H9 (cell line): ENCODE results near the gene DIAPH2. TPM values are rescaled to one million over a fixed set of nuclear protein-coding genes. Genes with fewer than 3 reads are reported as not detected.

ENCODE experiments used
- DNase-seq: peaks from one replicate; pipeline ENCODE4 v3.0.0-alpha.2; 2017
- H2AFZ ChIP-seq: one replicate; pipeline ENCODE4 v1.6.1; 2013; ENCODE audit warnings: mild to moderate bottlenecking, low read length, control low read depth, moderate library complexity
- H2AK5ac ChIP-seq: 2 replicates; pipeline ENCODE4 v1.6.1; 2013; ENCODE audit warnings: low read length, control low read depth, mixed read lengths; ENCODE audit not compliant: insufficient read length
- H2BK120ac ChIP-seq: one replicate; pipeline ENCODE4 v1.6.1; 2013; ENCODE audit warnings: low read depth, mild to moderate bottlenecking, low read length, control low read depth, inconsistent platforms; ENCODE audit not compliant: poor library complexity, severe bottlenecking
- H2BK12ac ChIP-seq: 2 replicates; pipeline ENCODE4 v1.6.1; 2013; ENCODE audit warnings: low read length, control low read depth, mixed read lengths, low read depth; ENCODE audit not compliant: insufficient read length
- H2BK15ac ChIP-seq: 2 replicates; pipeline ENCODE4 v1.6.1; 2013; ENCODE audit warnings: low read depth, low read length, control low read depth
- H2BK20ac ChIP-seq: one replicate; pipeline ENCODE4 v1.6.1; 2013; ENCODE audit warnings: low read depth, mild to moderate bottlenecking, low read length, control low read depth, inconsistent platforms; ENCODE audit not compliant: poor library complexity, severe bottlenecking
- H2BK5ac ChIP-seq: 2 replicates; pipeline ENCODE4 v1.6.1; 2013; ENCODE audit warnings: low read length, control low read depth, mixed read lengths; ENCODE audit not compliant: insufficient read length
- H3K14ac ChIP-seq: 2 replicates; pipeline ENCODE4 v1.6.1; 2013; ENCODE audit warnings: low read length, control low read depth; ENCODE audit not compliant: insufficient read depth
- H3K18ac ChIP-seq: 2 replicates; pipeline ENCODE4 v1.6.1; 2013; ENCODE audit warnings: low read depth, mild to moderate bottlenecking, mixed read lengths, low read length, control low read depth; ENCODE audit not compliant: insufficient read length
- H3K23ac ChIP-seq: 2 replicates; pipeline ENCODE4 v1.6.1; 2013; ENCODE audit warnings: low read length, control low read depth, mixed read lengths, low read depth; ENCODE audit not compliant: insufficient read length
- H3K23me2 ChIP-seq: 2 replicates; pipeline ENCODE4 v1.6.1; 2013; ENCODE audit warnings: low read depth, mild to moderate bottlenecking, mixed read lengths, low read length, control low read depth; ENCODE audit not compliant: insufficient read length, poor library complexity, severe bottlenecking
- H3K27ac ChIP-seq: 2 replicates; pipeline ENCODE4 v1.5.1; 2013; ENCODE audit warnings: low read length, control low read depth, mixed read lengths, low read depth; ENCODE audit not compliant: insufficient read length
- H3K27me3 ChIP-seq: 2 replicates; pipeline ENCODE4 v1.6.1; 2013; ENCODE audit warnings: low read length, control low read depth, inconsistent platforms; ENCODE audit not compliant: insufficient read depth
- H3K4ac ChIP-seq: 2 replicates; pipeline ENCODE4 v1.6.1; 2013; ENCODE audit warnings: low read depth, mild to moderate bottlenecking, control low read depth, inconsistent platforms, low read length, moderate library complexity
- H3K4me1 ChIP-seq: 2 replicates; pipeline ENCODE4 v1.6.1; 2013; ENCODE audit warnings: low read length, control low read depth, inconsistent platforms; ENCODE audit not compliant: insufficient read depth
- H3K4me2 ChIP-seq: 2 replicates; pipeline ENCODE4 v1.6.1; 2013; ENCODE audit warnings: low read length, control low read depth, mixed read lengths; ENCODE audit not compliant: insufficient read length, insufficient read depth
- H3K56ac ChIP-seq: 2 replicates; pipeline ENCODE4 v1.6.1; 2013; ENCODE audit warnings: low read depth, mild to moderate bottlenecking, mixed read lengths, low read length, control low read depth; ENCODE audit not compliant: insufficient read length
- H3K79me1 ChIP-seq: 2 replicates; pipeline ENCODE4 v1.6.1; 2013; ENCODE audit warnings: low read depth, mild to moderate bottlenecking, moderate library complexity, low read length, control low read depth, inconsistent platforms; ENCODE audit not compliant: insufficient read depth, poor library complexity, severe bottlenecking
- H3K79me2 ChIP-seq: 2 replicates; pipeline ENCODE4 v1.6.1; 2013; ENCODE audit warnings: low read length, control low read depth, inconsistent platforms; ENCODE audit not compliant: insufficient read depth
- H3K9ac ChIP-seq: 2 replicates; pipeline ENCODE4 v1.6.1; 2013; ENCODE audit warnings: low read length, control low read depth, mixed read lengths; ENCODE audit not compliant: insufficient read length; ENCODE audit errors: extremely low read depth
- H3K9me3 ChIP-seq: one replicate; pipeline ENCODE4 v1.6.1; 2013; ENCODE audit warnings: low read depth, low read length, inconsistent platforms; ENCODE audit not compliant: control insufficient read depth
- H3T11ph ChIP-seq: one replicate; pipeline ENCODE4 v1.6.1; 2013; ENCODE audit warnings: mild to moderate bottlenecking, low read length, control low read depth, inconsistent platforms
- H4K20me1 ChIP-seq: one replicate; pipeline ENCODE4 v1.6.1; 2013; ENCODE audit not compliant: control insufficient read depth, insufficient read length, insufficient read depth
- H4K5ac ChIP-seq: 2 replicates; pipeline ENCODE4 v1.6.1; 2013; ENCODE audit warnings: low read depth, mild to moderate bottlenecking, mixed read lengths, low read length, control low read depth; ENCODE audit not compliant: insufficient read length
- H4K8ac ChIP-seq: replicated peaks from 2 replicates; pipeline ENCODE4 v1.6.1; 2013; ENCODE audit warnings: low read length, control low read depth, mixed read lengths, low read depth; ENCODE audit not compliant: insufficient read length
- H4K91ac ChIP-seq: 2 replicates; pipeline ENCODE4 v1.6.1; 2013; ENCODE audit warnings: low read depth, mild to moderate bottlenecking, moderate library complexity, mixed read lengths, low read length, control low read depth; ENCODE audit not compliant: insufficient read length
- H3K27ac Mint-ChIP-seq, 3 experiments: 2 replicates in 2 of 3; 3 replicates in 1 of 3; pipeline ENCODE4 v1.8.0; 2020 to 2021; ENCODE audit warnings: mixed read lengths in 3 of 3, mild to moderate bottlenecking in 1 of 3, moderate library complexity in 1 of 3
- H3K27me3 Mint-ChIP-seq: 2 replicates; pipeline ENCODE4 v1.8.0; 2021; ENCODE audit warnings: low read depth, mild to moderate bottlenecking, moderate library complexity, mixed read lengths
- H3K36me3 Mint-ChIP-seq, 3 experiments: 2 replicates in 2 of 3; 3 replicates in 1 of 3; pipeline ENCODE4 v1.8.0; 2020 to 2021; ENCODE audit warnings: low read depth in 3 of 3, mixed read lengths in 3 of 3; ENCODE audit not compliant: insufficient read depth in 1 of 3
- H3K4me1 Mint-ChIP-seq, 2 experiments: 2 replicates each; pipeline ENCODE4 v1.8.0; 2020; ENCODE audit warnings: mixed read lengths in 2 of 2
- H3K4me3 Mint-ChIP-seq, 2 experiments: 2 replicates in 1 of 2; 3 replicates in 1 of 2; pipeline ENCODE4 v1.8.0; 2020 to 2021; ENCODE audit warnings: mild to moderate bottlenecking in 2 of 2, mixed read lengths in 2 of 2, moderate library complexity in 1 of 2
- H3K9me3 Mint-ChIP-seq, 2 experiments: 2 replicates in 1 of 2; 3 replicates in 1 of 2; pipeline ENCODE4 v1.8.0; 2020; ENCODE audit warnings: mild to moderate bottlenecking in 2 of 2, mixed read lengths in 2 of 2, moderate library complexity in 1 of 2
- CTCF ChIP-seq: fragments of 200-600 bp; sonication (generic); conservative IDR thresholded peaks from 3 replicates; pipeline ENCODE4 v1.8.0; 2021; ENCODE audit warnings: antibody characterized with exemption, mild to moderate bottlenecking
- total RNA-seq: library from RNA; stranded (reverse); gene quantifications from 2 replicates; pipeline ENCODE4 v1.2.1, GENCODE V29; 2021

Gene DIAPH2
- total RNA-seq, 1 experiment from 2014 or later = 45.4 TPM

DNA sequence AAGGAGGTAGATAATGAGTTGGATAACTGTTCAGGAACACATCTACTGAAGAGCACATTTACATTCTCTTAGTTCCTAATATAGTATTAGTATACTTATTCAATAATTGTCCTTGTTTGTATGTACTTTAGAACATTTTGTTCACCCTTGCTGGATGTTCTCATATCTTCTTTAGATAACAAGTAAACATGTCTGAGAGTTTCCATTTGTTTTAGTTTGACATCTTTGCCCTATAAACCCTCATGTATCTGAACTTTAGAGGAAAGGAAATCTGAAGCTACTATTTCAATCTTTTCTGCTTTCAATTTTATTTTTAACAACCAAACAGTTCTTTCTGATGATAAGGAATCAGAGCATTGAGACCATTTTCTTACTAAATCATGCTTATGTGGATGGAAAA is 717.7 kb downstream of the DIAPH2 start:
- no peak overlapping the region for H2BK5ac ChIP-seq
- peaks cover under 1 to 1% of the 10 kb centered on the region in 2 experiments; a peak in 2 of 5 replicates for H3K9me3 Mint-ChIP-seq

More for the DNA sequence above, 717.7 kb downstream of the DIAPH2 start:
- no peak overlapping the region for H2BK120ac ChIP-seq
- H2AFZ ChIP-seq = no peak overlapping the region
- H3K27ac ChIP-seq = no peak overlapping the region
- H4K20me1 ChIP-seq = no peaks in the 10 kb centered on the region
- no peaks in the 10 kb centered on the region; the same call in 1 of the 2 replicates for H3K4me1 ChIP-seq
- no peak overlapping the region for H3K14ac ChIP-seq
- H3K56ac ChIP-seq = no peak overlapping the region
- H3K4me2 ChIP-seq = no peak overlapping the region
- H3K9ac ChIP-seq = no peak overlapping the region
- H3K79me1 ChIP-seq = peaks cover 3% of the 10 kb centered on the region
- Mint-ChIP-seq H3K27ac (0 out of 7 replicates have a peak overlapping the region, but pooled peaks of 1 of the 3 experiments have one; percentile 36), H3K27me3 (no peaks in the 10 kb centered on the region), H3K4me3 (no peak overlapping the region), H3K4me1 (peaks cover 34 to 38% of the 10 kb centered on the region in 2 experiments), H3K36me3 (peaks cover 3 to 63% (median 53%) of the 10 kb centered on the region in 3 experiments; a peak in 6 of 7 replicates)
- no peak for DNase-seq
- H4K91ac ChIP-seq = no peak overlapping the region
- no peak overlapping the region for H2BK15ac ChIP-seq
- H3K4ac ChIP-seq = no peak overlapping the region
- H2AK5ac ChIP-seq = no peak overlapping the region
- H3K18ac ChIP-seq = no peak overlapping the region
- no peak for TF ChIP-seq CTCF
- no peaks in the 10 kb centered on the region for H3K9me3 ChIP-seq
- H2BK20ac ChIP-seq = no peak overlapping the region
- H3K79me2 ChIP-seq = peaks cover 3% of the 10 kb centered on the region; the same call in 1 of the 2 replicates
- no peak overlapping the region for H4K5ac ChIP-seq
- no peak overlapping the region for H4K8ac ChIP-seq
- no peak overlapping the region for H3K23ac ChIP-seq
- H3K27me3 ChIP-seq = no peaks in the 10 kb centered on the region
- H3K23me2 ChIP-seq = no peaks in the 10 kb centered on the region
- H3T11ph ChIP-seq = no peak overlapping the region
- no peak overlapping the region for H2BK12ac ChIP-seq
